HG02938 (cell line): ENCODE data around the gene TMEM238.
"Not testable (repeated sequence)": the region's sequence is repeated elsewhere in the genome, so short reads cannot be mapped to it uniquely, and the experiment has no call there.

ENCODE experiments used
- ATAC-seq: cut with Tn5 transposase; IDR thresholded peaks from one replicate; pipeline ENCODE4 v1.9.1; 2021; ENCODE audit warnings: mild to moderate bottlenecking, moderate library complexity; ENCODE audit not compliant: unreplicated experiment

TMEM238 gene

GRCh38 chr19:55402509-55402908 is 18.4 kb upstream of the TMEM238 start:
- no peak for ATAC-seq

GRCh38 chr19:55401390-55401789 is 17.3 kb upstream of the TMEM238 start:
- ATAC-seq = not testable (repeated sequence)

- no peak for ATAC-seq
Measured at GRCh38 chr19:55400281-55401087, 16.4 kb upstream of the TMEM238 start.

GRCh38 chr19:55398200-55398925 is 14.3 kb upstream of the TMEM238 start:
- ATAC-seq = no peak

GRCh38 chr19:55392820-55393761 is 9.0 kb upstream of the TMEM238 start:
- ATAC-seq = no peak

- ATAC-seq = no peak
Measured at GRCh38 chr19:55391702-55392615, 7.9 kb upstream of the TMEM238 start.

- ATAC-seq = no peak
Measured at GRCh38 chr19:55391191-55391670, 7.1 kb upstream of the TMEM238 start.

- ATAC-seq = no peak
Measured at GRCh38 chr19:55390461-55390880, 6.4 kb upstream of the TMEM238 start.

GRCh38 chr19:55389386-55390317 is 5.6 kb upstream of the TMEM238 start:
- ATAC-seq = no peak

GRCh38 chr19:55387736-55388497 is 3.8 kb upstream of the TMEM238 start:
- ATAC-seq = no peak

GRCh38 chr19:55386493-55386971 is 2.4 kb upstream of the TMEM238 start:
- ATAC-seq = no peak

GRCh38 chr19:55385724-55386492 is 1.8 kb upstream of the TMEM238 start, which contains the start of gene RPL28:
Gene RPL28 (plus strand): TSS chr19:55385932. CDS start chr19:55386358, 426 bp downstream.
- ATAC-seq = peak; percentile 74

GRCh38 chr19:55384920-55385723 is 1.0 kb upstream of the TMEM238 start:
- ATAC-seq = peak; percentile 58

GRCh38 chr19:55383279-55384130 is 587 bp downstream of the TMEM238 start:
- ATAC-seq = no peak

GRCh38 chr19:55382522-55383054 is 1.5 kb downstream of the TMEM238 start:
- no peak for ATAC-seq
